ENCODE measurements around the gene CNKSR1.

DNA sequence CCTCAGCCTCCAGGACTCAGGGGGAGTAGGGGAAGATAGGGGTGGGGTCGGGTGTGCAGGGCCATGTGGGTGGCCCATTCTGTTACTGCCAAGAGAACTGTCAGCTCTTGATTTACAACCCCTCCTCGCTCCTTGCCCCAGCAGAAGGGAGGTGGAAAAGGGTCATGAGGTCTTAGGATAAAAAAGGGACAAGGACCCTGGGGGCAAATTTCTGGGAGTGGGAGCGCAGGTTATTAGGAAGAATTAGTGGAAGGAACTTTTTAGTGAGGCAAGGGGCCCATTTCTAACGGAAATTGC is 17.6 kb upstream of the CNKSR1 start:
- TF ChIP-seq ZNF623 (tag by site-specific recombination; IDR thresholded peaks at IDR 0.05) (no peak), CTCF (tag by site-specific recombination; IDR thresholded peaks at IDR 0.05) (no peak), ZNF202 (tag by site-specific recombination; IDR thresholded peaks at IDR 0.05; ENCODE audit: borderline replicate concordance) (no peak), IKZF3 (tag by site-specific recombination; IDR thresholded peaks at IDR 0.05) (no peak), ZNF121 (tag by site-specific recombination; IDR thresholded peaks at IDR 0.05) (no peak), ZNF324 (tag by site-specific recombination; IDR thresholded peaks at IDR 0.05) (no peak), PATZ1 (tag by site-specific recombination; IDR thresholded peaks at IDR 0.05) (no peak), TCF7L2 (IDR thresholded peaks at IDR 0.05; ENCODE audit: borderline replicate concordance, low read depth, low read length) (no peak), ZIC2 (tag by site-specific recombination; IDR thresholded peaks at IDR 0.05) (no peak), PRDM1 (tag by site-specific recombination; IDR thresholded peaks at IDR 0.05) (no peak), ZNF157 (tag by site-specific recombination; IDR thresholded peaks at IDR 0.05) (no peak), ZNF138 (tag by site-specific recombination; IDR thresholded peaks at IDR 0.05; ENCODE audit: borderline replicate concordance) (no peak)
- TF ChIP-seq, protein P1, sequence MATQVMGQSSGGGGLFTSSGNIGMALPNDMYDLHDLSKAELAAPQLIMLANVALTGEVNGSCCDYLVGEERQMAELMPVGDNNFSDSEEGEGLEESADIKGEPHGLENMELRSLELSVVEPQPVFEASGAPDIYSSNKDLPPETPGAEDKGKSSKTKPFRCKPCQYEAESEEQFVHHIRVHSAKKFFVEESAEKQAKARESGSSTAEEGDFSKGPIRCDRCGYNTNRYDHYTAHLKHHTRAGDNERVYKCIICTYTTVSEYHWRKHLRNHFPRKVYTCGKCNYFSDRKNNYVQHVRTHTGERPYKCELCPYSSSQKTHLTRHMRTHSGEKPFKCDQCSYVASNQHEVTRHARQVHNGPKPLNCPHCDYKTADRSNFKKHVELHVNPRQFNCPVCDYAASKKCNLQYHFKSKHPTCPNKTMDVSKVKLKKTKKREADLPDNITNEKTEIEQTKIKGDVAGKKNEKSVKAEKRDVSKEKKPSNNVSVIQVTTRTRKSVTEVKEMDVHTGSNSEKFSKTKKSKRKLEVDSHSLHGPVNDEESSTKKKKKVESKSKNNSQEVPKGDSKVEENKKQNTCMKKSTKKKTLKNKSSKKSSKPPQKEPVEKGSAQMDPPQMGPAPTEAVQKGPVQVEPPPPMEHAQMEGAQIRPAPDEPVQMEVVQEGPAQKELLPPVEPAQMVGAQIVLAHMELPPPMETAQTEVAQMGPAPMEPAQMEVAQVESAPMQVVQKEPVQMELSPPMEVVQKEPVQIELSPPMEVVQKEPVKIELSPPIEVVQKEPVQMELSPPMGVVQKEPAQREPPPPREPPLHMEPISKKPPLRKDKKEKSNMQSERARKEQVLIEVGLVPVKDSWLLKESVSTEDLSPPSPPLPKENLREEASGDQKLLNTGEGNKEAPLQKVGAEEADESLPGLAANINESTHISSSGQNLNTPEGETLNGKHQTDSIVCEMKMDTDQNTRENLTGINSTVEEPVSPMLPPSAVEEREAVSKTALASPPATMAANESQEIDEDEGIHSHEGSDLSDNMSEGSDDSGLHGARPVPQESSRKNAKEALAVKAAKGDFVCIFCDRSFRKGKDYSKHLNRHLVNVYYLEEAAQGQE (tag by site-specific recombination; IDR thresholded peaks at IDR 0.05) = no peak
- TF ChIP-seq, protein P2, sequence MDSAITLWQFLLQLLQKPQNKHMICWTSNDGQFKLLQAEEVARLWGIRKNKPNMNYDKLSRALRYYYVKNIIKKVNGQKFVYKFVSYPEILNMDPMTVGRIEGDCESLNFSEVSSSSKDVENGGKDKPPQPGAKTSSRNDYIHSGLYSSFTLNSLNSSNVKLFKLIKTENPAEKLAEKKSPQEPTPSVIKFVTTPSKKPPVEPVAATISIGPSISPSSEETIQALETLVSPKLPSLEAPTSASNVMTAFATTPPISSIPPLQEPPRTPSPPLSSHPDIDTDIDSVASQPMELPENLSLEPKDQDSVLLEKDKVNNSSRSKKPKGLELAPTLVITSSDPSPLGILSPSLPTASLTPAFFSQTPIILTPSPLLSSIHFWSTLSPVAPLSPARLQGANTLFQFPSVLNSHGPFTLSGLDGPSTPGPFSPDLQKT (IDR thresholded peaks at IDR 0.05; ENCODE audit: borderline replicate concordance, low read depth, low read length) = no peak

Measured in HEK293 (cell line).